ENCODE data around the gene CLCN7.
A peak's percentile ranks its signal among the peaks of the same experiment; 100 is the strongest.
"Not testable (repeated sequence)": the region's sequence is repeated elsewhere in the genome, so short reads cannot be mapped to it uniquely, and the experiment has no call there.

Gene CLCN7

DNA sequence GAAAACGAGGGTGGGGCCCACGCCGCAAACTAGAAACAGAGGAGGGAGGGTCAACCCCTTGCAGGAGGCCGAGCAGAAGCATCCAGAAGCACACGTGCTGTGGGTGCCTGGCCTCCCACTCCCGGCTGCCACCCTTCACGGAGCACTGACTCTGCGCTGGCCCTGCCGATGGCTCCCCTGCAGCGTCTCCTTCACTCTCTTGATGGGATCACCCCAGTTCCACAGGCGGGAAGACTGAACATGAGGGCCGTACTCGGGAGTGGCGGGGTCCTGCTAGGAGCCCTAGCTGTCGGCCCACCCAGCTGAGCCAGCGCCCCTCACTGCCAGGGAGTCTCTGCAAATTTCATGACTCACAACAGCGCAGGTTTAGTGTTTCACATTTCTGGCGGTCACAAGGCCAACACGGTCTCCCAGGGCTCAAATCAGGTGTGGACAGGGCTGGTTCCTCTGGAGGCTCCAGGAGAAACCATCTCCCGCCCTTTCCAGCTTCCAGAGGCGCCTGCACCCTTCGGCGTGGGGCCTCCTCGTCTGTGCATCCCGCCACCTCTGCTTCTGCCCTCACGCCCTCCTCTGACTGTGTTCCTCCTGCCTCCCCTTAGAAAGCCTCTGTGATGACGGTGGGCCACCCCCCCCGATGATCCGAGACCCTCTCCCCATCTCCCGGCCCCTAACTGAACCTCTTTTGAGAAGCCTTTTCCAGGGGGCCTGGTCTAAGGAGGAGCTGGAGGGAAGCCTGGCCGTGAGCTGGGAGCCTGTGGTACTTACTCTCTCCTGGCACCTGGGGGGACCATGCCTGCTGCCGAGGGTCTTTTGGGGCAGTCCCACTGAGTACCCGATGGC lies 11.9 kb upstream of the CLCN7 start:
- DNase-seq: no peak

DNA sequence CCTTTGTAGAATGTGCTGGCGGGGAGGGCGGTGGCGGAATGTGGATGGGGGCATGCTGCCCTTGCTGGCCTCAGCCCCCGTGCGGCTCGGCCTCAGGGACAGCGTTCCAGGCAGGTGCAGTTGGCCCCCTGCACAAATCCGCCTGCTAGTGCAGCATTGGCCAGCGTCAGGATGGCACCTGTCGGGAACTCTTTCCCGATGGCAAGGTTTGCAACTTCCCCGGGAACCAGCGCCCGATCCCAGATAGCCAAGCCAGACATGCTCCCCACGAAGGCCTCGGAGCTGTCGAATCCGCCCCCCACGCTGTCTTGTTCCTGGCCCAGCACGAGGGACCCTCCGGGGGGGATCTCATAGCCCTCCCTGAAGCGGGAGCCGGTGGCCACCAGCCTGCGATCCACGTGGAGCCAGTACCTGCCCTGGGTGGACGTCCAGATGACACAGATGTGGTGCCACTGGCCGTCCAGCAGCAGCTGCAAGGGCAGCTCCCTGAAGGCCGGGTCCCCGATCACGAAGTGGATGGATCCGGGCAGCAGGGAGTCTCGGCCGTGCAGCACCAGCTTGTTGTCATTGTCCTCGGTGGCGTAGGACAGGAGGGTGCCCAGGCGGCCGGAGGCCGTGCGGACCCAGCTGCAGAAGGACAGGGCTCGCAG lies 11.1 kb upstream of the CLCN7 start:
- DNase-seq: no peak

DNA sequence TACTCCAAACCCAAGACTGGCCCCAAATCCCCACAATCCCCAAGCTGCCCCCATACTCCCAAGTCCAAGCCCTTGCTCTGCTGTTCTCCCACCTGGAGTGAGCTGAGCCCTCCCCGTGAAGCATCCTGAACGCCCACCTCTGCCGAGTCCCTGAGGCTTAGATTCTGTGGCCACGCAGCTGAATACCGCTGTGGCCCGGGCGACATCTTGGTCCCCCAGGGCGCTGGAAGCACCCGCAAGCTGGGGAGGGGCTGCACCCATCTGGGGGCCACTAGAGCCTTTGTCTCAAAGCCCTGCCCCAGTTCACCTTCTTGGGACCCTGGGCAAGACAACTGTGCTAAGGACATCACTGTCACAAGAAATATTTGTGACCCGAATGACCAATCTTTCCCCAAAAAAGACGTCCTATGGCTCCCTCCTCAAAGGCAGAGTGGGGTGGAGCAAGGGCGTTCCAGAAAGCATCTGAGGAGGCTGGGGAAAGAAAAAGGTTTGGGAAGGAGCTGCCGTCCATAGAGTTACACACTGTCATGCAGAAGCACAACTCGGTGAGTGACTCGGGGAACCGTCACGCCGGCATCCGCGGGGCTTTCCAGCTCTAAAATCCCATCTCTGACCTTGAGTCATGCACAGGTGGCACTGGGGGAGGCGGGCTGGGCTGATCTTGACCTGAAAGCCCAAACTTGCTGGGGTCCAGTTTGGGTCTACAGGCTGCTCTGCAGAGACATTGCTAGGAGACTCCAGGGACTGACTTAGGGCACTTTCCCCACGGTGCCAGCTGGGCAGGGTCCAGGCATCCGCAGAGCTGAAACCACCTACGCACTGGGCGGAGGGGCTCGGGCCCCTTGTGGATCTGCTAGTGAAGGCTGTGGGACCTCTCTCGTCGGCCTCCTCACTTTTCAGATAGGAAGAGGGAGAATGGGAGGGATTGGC lies 7.3 kb upstream of the CLCN7 start:
- DNase-seq: no peak

DNA sequence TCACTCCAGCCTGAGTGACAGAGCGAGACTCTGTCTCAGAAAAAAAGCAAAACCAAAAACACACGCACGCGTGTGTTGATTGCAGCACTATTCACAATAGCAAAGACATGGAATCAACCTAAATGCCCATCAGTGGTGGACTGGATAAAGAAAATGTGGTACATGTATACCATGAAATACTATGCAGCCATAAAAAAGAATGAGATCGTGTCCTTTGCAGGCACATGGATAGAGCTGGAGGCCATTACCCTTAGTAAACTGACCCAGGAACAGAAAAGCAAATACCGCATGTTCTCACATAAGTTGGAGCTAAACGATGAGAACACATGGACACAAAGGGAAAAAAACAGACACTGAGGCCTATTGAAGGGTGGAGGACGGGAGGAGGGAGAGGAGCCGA lies 4.1 kb upstream of the CLCN7 start:
- DNase-seq: not testable (repeated sequence)

DNA sequence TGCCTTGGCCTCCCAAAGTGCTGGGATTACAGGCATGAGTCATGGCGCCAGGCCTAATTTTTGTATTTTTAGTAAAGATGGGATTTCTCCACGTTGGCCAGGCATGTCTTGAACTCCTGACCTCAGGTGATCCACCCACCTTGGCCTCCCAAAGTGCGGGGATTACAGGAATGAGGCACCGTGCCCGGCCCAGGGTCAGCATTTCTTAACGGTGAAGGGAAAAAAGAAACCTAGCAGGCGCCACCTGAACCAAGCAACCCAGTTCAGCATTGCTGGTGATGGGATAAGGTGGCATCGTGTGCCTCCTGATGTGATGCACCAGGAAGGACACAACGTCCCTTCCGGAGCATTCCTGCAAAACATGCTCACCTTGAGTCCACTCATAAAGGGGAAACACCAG lies 2.2 kb upstream of the CLCN7 start:
- no peak for DNase-seq

DNA sequence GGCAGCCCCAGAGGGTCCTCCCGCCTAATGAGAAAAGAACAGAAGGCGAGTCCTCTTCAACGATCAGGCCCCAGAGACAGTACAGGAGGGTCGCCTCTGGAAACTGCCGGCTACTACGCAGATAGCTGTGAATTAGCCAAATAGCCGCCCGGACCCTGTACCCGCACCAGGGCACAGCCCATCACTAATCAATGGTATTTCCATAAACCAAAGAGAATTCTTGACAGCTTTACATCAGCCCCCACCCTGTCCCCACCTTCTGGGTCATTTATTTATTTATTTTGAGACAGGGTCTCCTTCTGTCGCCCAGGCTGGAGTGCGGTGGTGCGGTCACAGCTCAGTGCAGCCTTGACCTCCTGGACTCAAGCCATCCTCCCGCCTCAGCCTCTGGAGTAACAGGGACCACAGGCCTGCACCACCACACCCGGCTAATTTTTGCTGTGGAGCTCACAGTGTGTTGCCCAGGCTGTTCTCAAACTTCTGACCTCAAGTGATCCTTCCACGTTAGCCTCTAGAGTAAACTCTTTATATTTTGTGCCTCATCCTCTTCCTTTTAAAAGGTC lies 805 bp upstream of the CLCN7 start:
- no peak for DNase-seq

DNA sequence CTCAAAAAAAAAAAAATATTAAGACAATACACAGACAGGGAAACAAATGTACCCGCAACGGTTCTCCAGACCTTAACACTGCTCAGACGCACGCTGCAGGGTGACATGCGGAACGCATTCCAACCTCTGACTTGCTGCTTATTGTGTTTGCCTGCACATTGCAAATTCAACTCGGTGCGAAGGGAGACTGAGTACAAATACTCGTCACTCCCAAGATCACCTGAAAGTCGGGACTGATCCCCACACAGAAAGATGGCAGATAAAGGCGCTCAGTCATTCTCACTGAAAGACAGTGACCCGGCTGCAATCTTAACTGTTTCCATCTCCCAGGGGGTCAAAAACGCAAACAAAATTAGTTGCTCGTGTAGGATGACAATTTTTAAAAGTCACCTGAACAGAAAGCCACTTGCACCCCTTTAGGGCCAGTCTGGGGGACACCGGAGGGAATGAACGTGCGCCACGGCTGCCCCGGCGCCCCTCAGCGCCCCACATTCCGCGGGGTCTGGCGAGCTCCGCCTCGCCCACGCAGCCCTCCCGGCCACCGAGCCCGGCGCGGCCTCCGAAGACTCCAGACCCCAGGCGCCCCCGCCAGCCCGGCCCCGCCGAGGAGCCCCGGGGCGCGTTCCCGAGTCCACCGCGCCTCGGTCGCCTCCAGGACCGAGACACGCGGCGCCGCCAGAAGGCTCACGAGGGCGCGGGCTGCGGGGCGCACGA lies 589 bp downstream of the CLCN7 start:
- no peak for DNase-seq

DNA sequence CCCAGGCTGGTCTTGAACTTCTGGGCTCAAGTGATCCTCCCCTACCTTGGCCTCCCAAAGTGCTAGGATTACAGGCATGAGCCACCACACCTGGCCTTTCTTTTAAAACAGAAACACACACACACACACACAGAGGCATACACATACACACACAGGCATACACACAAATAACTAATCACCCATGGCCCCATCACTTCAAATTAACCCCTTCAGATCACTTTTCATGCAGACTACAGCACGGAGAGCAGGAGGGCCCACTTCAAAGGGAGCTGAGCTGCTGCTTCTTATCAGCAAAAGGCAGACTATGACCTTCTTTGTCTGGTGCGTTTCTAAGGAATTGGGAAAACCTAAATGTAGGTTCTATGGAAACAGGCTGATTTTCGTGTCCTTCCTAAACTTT lies 1.9 kb downstream of the CLCN7 start:
- no peak for DNase-seq

DNA sequence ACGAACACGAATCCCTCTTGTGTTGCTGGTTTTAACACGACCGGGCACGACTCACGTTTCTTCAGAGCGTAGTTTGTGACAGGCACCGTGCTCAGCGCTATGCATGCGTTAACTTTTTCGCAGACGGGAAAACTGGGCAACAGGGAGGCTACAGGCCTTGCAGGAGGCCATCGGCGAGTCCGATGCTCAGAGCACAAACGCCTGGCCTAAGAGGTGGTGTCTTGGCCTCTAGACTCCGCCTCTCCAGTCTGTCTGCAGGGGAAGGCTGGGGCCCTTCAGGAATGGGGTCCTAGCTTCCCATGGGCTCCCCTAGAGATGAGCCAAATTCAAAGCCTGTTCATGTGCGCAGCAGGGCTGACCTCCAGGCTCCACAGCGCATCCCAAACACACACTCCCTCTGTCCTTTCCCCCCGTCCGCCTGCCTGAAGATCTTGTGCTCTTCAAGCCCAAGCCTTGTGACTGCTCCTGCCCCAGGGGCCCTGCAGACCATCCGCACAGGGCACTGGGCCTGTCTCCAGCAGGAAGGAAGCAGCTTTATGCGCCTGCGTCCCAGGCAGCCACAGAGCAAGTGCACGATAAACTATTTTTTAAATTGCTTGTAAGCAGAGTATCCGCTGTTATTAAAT lies 3.1 kb downstream of the CLCN7 start:
- DNase-seq: no peak

DNA sequence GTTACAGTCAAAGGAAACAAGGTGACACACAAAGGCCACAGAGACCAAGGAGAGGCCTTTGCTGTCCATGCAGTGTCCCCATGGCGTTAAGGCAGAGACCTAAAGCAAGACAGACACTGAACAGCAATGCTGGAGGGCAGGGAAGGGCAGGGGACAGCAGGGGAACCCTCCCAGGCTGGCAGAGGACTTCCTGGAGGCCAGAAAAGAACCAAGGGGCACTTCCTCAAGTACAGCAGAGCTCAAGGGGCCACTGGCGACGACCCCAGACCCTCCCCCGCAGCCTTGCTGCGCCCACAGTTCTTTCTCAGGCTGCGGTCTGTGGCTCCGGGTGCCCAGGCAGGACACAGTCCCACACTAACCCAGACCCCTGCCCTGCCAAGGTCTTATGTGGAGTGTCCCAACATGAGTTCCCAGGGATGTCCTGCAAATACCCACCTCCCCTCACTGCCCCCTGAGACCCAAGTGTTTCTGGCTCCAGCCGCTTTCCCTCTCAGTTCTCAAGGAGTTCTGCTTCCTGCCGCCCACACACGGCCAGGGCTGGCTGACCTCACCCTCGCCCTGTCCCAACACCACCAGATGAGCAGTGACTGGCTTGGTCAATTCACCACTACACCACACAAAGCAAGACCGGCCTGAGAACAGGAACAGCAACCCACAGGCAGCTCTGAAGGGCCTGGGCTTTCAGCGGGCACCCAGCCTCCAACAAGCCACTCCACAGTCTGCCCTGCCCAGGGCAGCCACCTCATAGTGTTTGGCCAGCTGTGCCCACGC lies 4.2 kb downstream of the CLCN7 start:
- peak in 1 of 2 donors; percentile 25 for DNase-seq

DNA sequence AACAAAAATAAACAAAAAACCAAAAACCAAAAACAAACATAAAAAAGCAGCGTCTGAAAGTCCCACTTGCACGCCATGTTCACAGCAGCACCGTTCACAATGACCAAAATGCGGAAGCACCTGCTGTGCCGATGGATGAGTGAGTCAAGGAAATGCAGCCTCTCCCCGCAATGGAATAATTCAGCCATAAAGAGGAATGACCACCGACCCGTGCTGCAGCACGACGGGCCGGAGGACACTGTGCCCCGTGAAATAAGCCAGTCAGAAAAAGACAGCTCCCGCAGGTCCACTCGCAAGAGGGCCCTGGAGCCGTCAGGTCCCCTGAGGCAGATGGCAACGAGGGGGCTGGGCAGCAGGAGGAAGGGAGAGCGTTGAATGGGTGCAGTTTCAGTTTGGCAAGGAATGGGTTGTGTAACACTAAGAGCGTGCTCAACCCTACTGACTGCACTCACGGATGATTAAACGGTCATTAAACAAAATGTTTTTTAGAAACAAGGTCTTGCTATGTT lies 5.1 kb downstream of the CLCN7 start:
- peak in 1 of 2 donors; percentile 29 for DNase-seq

DNA sequence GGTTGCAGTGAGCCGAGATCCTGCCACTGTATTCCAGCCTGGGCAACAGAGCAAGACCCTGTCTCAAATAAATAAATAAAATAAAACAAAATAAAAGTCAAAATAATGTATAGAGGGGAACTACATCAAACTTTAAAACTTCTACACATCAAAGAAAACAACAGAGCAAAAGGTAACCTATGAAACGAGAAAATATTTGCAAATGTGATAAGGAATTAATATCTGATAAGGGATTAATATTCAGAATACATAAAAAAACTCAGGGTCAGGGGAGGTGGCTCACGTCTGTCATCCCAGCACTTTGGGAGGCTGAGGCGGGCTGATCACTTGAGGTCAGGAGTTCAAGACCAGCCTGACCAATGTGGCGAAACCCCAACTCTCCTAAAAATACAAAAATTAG lies 5.7 kb downstream of the CLCN7 start:
- DNase-seq: not testable (repeated sequence)

DNA sequence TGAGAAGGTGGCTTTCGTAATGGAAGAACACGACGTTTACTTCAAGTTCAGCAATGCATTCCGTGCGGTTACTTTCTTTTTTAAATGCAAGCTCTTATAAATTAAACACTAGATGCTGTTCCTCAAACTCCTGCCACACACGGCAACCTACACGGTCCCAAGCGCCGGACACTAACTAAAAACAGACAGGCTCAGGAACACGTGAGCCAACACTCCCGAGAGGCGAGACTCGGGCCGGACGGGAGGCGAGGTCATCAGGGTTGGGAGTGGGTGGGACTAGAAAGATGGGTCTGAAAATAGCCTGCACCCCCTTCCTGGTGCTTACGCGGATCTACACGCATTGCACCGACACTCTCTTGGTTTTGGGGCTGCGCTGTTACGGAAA lies 6.4 kb downstream of the CLCN7 start:
- DNase-seq: no peak

DNA sequence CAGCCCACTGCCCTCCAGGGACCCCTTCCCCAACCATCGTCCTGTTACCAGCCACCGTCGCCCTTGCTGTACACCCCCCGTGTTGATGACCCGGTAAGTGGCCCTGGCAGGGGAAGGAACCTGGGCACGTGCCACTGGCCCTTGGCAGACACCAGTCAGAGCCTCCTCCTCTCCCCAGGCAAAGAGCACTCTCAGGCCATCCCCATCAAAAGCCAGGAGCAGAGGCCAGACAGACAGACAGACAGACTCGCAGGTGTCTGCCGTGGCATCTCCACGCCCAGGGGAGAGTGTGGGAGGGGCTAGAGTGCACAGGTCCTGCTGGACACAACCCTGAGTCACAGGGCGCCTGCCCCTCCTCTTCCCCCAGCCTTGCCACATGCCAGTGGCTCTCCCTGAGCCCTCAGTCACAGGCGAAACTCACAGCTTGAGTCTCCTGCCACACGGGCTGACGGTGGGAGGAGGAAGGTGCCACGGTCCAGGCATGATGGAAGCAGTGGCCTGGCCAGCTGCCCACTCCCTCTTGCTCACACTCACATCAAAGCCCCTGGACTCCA lies 7.8 kb downstream of the CLCN7 start:
- no peak for DNase-seq

DNA sequence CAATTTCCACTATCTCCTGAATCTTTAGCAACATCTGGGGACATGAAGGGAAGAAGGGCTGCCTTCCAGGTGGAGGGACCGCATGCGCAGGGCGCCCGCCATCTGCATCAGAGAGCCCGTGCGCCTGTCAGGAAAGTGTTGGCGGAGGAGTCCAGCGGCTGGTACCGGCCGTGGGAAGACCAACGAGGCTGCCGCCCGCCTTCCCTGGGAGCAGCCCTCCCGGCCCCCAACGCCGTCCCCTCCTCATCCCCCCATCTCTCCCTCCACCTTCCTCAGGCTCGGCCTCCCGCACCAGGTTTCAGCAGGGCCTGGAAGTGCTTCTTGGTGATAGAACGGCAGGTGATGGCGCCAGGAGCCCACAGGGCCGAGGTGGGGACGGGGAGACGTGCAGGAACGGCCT lies 8.8 kb downstream of the CLCN7 start:
- no peak for DNase-seq

DNA sequence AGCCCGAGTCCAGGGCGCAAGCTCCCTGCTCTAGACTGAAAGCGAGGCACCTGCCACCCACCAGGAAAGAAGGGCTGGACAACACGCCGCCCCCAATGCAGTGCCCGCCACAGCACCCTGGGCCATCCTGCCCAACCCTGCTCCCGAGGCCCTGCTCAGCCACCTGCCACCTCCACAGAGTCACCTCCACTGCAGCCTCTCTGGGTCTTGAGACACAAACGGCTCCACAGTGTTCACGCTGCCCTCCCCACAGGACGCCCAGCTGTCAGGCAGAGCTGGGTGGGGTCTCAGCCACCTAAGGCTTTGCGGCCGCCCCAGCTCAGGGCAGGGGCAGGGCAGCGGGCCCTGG lies 9.3 kb downstream of the CLCN7 start:
- no peak for DNase-seq

DNA sequence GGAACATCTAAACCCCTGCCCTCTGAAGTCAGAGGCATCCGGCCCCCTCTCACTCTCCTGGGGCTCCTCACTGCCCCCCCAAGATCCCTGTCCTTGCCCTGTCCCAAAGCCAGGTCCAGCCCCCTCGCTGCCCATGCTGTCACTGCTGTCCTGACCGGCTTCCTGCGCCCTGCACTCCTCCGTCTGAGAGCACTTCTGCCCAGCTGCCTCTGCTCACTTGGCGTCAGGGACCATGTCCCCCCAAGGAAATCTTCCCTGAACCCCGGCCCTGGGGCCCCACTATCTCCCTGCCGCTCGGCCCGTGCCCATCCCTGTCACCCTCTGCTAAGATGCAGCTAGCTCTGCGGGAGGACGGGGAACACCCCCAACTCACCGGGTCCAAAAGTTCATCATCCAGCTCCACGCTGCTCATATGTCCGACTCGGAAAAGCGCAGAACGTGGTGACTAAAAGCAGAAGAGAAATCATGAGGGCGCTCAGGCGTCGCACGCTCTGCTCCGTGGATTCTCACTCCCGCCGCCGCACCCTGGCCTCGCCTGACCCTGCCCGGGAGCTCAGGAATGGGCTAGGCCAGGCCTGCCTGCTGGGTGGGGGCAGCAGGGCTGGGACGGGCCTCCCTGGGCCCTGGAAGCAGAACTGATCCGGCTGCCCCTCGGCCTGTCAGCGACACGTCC lies 9.8 kb downstream of the CLCN7 start:
- DNase-seq: no peak

DNA sequence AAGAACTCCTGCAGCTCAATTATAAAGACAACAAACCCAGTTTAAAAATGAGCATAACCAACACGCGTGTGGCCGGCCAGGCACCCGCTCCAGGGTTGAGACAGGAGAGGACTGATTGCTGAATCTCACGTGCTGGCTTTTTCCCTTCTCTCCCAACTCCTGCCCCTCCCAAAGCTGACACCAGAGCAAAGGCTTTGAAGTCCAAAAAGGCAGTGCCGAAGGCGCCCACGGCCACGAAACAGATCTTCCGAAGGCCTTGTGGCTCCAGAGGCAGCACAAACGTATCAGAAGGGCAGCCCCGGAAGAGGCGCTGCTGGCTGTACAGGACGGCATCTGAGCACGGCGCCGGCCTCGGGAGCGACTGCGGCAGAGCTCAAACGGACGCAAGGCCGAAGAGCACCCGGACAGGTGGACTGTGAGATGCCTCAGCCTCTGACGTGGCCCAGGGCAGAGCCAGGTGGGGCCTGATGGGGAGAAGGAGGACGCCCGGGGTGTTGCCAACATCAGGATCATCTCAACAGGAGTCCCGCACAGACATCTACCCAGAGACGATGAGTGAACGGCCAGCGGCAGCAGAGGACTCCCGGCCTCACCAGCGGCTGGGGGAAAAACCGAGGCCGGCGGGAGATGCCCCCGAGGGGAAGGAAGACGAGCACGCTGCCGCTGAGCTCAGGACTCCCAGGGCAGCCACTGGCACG lies 10.5 kb downstream of the CLCN7 start:
- no peak for DNase-seq

DNA sequence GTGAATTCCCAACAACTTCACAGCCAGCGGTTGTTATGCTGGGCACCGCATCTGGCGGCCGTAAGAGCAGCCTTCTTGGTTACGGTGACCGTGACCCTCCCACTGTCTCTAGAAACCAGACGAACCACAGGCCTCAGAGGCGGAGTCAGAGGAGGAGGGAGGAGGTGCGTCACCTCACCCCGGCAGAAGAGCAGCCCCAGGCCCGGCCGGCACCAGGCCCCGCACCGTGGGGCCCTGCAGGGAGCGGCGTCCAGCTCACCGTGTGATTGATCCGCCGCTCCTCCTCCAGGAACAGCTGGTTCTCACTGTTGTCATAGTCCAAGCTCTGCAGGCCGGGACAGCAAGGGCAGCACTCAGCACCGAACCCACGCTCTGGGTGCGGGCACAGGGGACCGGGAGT lies 13.7 kb downstream of the CLCN7 start:
- DNase-seq: no peak
